NOMO-1 treated with DMSO at 0.1 percent for 48 hours (cell line): ENCODE data around the gene FRYL.
"Not testable (repeated sequence)": the region's sequence is repeated elsewhere in the genome, so short reads cannot be mapped to it uniquely, and the experiment has no call there.

Experiments
- DNase-seq: peaks from one replicate; lab custom pipeline; 2025; ENCODE audit not compliant: unreplicated experiment; lab: John Stamatoyannopoulos, UW

The FRYL gene

DNA sequence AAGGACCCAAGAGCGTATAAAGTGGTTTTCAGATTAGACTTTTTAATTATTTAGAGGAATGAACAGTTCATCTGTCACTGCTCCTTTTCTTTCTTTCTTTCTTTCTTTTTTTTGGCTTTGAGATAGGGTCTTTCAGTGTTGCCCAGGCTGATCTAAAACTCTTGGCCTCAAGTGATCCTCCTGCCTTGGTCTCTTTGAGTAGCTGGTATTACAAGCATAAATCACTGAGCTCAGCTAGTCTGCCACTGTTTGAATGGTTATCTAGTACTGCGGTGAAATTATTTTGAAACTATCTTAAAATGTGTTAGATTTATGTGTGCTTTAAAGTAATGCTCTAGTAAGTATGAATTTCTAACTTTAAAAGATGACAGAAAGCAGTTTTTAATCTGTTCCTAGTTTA, 6.5 kb upstream of the FRYL start:
- DNase-seq = no peak

- no peak for DNase-seq
These were observed 5.2 kb upstream of the FRYL start for GRCh38 chr4:48785302-48785701.

GRCh38 chr4:48781968-48782367, 1.9 kb upstream of the FRYL start:
- DNase-seq = no peak

DNA sequence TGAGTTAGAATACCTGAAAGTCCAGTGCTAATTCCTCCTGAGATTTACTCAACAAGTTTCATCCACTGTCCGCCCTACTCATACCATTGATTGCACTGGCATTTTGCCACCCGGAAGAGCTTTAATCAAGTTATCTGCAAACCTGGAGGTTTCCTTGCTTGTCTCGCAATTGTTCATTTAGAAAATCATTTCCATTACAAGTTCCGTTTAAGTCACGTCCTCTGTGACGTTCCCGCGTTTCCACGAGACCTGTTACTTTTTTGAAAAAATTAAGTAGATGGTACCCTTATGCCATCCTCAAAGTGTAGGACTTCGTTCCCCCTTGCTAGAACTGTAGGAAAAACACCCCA, 761 bp upstream of the FRYL start:
- peak; percentile 45 for DNase-seq

- DNase-seq = peak; percentile 61
These were observed 733 bp downstream of the FRYL start for GRCh38 chr4:48779095-48779997.

GRCh38 chr4:48778431-48779094, 1.5 kb downstream of the FRYL start:
- DNase-seq = peak; percentile 53

- no peak for DNase-seq
These were observed 2.3 kb downstream of the FRYL start for GRCh38 chr4:48777739-48778138.

DNA sequence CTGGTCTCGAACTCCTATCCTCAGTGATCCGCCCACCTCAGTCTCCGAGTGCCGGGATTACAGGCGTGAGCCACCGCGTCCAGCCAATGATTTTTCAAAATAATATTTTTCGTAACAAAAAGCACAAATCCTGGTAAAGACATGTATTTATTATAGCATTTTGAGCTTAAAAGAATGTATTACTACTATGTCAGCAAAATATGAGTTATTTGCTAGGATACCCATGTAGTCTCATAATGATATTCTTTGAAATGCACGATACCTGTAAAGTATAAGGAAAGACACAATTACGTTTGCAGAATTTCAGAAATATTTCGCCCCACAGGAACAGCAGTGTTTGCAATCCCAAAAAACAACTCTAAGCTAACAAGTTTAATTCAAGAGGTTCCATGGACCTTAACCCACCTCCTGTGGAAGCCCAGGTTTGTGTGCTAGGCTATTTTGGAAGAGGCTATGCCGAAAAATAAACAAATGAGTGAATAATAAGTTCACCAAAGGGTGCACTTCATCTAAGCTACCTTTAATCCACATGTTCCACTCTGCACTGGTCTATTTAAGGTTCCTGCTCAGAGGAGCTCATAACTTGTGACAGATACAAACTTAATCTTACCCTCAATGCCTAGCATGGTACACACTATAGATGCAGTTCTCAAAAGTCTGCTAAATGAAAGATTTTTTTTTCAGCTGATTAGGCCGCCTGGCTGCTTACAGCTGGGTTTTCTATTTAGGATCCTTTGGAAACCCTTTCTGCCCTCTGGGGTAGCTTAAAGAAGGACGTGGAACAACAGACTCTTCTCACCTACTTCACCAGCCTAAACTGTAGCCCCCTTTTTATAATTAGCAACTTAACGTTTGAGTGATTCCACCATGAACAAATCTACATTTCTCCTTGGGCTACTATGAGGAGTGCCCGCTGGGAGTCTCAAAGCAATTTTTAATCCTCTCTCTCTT, 5.0 kb downstream of the FRYL start:
- DNase-seq = no peak

GRCh38 chr4:48772556-48772955, 7.5 kb downstream of the FRYL start:
- no peak for DNase-seq

GRCh38 chr4:48767055-48767929, 12.8 kb downstream of the FRYL start:
- no peak for DNase-seq

DNA sequence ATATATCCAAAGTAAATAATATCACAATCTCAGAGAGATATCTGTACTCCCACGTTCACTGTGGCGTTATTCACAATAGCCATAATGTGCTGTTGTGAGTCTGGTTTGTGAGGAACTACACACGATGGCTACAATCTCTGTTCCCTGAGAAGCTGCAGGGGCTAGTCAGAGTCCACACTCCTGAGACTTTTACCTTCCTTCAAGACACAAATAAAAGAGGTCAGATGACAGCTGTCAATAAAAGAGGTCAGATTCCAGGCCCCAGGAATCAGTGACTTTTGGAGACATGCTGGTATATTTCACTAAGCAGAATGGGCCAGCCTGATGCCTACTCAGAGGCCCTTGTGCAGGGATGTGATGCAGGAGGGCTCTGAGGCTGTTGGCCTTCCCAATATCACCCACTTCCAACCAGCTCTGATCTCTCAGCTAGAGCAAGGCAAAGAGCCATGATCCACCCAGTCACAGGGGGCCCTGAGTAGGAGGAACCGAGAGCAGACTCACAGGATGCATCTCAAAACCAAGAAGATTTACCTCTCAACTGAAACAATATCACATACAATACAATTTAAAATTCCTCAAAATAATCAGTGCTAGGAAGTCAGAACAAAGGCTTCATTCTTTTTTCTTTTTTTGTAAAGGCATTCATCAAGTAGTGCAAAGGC, 13.8 kb downstream of the FRYL start:
- DNase-seq = no peak

GRCh38 chr4:48762408-48762807, 17.7 kb downstream of the FRYL start:
- DNase-seq = no peak

DNA sequence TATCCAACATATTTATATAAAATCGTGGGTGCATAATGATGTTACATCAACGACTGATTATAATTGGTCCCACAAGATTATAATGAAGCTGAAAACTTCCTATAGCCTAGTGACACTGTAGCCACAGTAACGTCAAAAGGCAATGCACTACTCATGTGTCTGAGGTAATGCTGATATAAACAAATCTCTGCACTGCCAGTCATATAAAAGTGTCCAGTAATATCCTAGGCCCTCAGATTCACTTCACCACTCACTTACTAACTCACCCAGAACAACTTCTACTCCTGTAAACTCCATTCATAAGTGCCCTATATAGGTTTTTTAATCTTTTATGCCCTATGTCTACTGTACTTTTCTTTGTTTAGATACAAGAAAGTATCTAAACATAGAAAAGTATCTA, 18.8 kb downstream of the FRYL start:
- no peak for DNase-seq

DNA sequence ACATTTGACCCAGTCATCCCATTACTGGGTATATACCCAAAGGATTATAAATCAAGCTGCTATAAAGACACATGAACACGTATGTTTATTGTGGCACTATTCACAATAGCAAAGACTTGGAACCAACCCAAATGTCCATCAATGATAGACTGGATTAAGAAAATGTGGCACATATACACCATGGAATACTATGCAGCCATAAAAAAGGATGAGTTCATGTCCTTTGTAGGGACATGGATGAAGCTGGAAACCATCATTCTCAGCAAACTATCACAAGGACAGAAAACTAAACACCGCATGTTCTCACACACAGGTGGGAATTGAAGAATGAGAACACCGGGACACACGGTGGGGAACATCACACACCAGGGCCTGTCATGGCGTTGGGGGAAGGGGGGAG, 21.4 kb downstream of the FRYL start:
- DNase-seq = not testable (repeated sequence)

DNA sequence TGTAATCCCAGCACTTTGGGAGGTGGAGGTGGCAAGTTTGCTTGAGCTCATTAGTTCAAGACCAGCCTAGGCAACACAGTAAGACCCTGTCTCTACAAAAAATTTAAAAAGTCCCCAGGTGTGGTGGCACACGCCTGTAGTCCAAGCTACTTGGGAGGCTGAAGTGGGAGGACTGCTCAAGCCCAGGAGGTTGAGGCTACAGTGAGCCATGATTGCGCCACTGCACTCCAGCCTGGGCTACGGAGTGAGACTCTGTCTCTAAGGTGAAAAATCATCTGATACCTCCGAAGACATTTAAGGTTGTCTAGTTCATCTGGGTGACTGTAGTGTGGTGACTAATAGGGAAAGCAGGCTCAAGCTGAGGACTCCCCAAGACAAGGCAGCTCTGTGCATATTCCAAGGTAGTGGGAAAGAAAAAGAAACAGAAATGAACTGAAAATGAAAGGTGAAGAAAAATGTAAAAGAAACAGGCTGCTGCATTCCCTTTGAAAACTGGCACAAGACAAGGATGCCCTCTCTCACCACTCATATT, 23.3 kb downstream of the FRYL start:
- no peak for DNase-seq

DNA sequence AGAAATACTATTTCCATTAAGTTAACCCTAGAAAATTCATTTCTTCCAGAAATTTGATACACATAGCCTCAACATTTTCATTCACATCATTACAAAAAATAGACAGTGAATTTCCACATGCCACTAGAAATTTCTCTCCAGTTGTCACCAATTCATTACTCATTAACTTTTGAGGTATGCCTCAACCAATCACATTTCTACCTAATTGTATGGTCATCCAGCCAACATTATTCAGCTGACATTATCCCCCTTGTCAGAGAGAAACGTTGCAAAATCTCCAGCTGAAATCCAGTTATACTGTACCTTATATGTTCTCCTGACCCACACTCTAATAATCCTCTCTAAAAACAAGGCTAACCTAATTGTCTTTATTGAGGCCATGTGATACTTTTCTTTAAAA, 24.8 kb downstream of the FRYL start:
- no peak for DNase-seq

- DNase-seq = no peak
These were observed 26.9 kb downstream of the FRYL start for GRCh38 chr4:48753159-48753558.

GRCh38 chr4:48752726-48753125, 27.4 kb downstream of the FRYL start:
- DNase-seq = no peak

- DNase-seq = peak; percentile 9
These were observed 27.8 kb downstream of the FRYL start for GRCh38 chr4:48752246-48752645.
